HepG2 (cell line): Measurements from ENCODE around the gene TADA2B. TPM values are rescaled to one million over a fixed set of nuclear protein-coding genes. Genes with fewer than 3 reads are reported as not detected.

ENCODE experiments used
- ATAC-seq: fragments of 200-7000 bp; cut with Tn5 transposase; 3 replicates; pipeline ENCODE4 v1.9.1; 2020; ENCODE audit warnings: mild to moderate bottlenecking, moderate library complexity
- BruUV-seq: library from RNA; stranded (reverse); fragments of 400-500 nt; replicated peaks from 2 replicates; lab custom pipeline; 2021; lab: Mats Ljungman, UMichigan
- CTCF ChIA-PET: fragments of 300-600 bp; formaldehyde crosslinking; extraction: SDS; loops from one replicate; lab custom pipeline; 2021; ENCODE audit warnings: low total read pairs, inconsistent platforms, low intra/inter-chr PET ratio; lab: Yijun Ruan, JAX
- POLR2A ChIA-PET: fragments of 350-600 bp; sonication (Branson Sonifier 250); formaldehyde crosslinking; loops from one replicate; lab custom pipeline; 2020; ENCODE audit warnings: antibody characterized with exemption, inconsistent platforms; lab: Yijun Ruan, JAX
- DNase-seq: peaks from one replicate; pipeline ENCODE4 v3.0.0-alpha.2; 2015; ENCODE audit warnings: low spot score
- FAIRE-seq: peaks from 3 replicates; lab custom pipeline; 2011; peaks lifted over from hg19 to GRCh38; lab: Jason Lieb, UNC
- H2AFZ ChIP-seq: one replicate; pipeline ENCODE4 v1.6.1; 2011; ENCODE audit warnings: low read length, inconsistent platforms
- H3K27ac ChIP-seq: fragments of 300-600 bp; 3 replicates; pipeline ENCODE4 v1.8.0; 2011; ENCODE audit warnings: mixed run types, mild to moderate bottlenecking, mixed read lengths, low read length, inconsistent platforms; ENCODE audit not compliant: insufficient read depth; ENCODE audit errors: extremely low read length
- H3K27me3 ChIP-seq, 2 experiments: fragments of 200-600 bp in 1 of 2; 2 replicates in 1 of 2; 3 replicates in 1 of 2; pipeline versions ENCODE4 v1.6.0 to v1.8.0; 2011; ENCODE audit warnings: low read length in 2 of 2, mild to moderate bottlenecking in 2 of 2, moderate library complexity in 2 of 2, inconsistent platforms in 1 of 2; ENCODE audit not compliant: insufficient read depth in 2 of 2, control insufficient read depth in 1 of 2
- H3K36me3 ChIP-seq, 2 experiments: fragments of 200-600 bp in 1 of 2; replicated peaks in 1 of 2; 2 replicates in 1 of 2; 3 replicates in 1 of 2; pipeline versions ENCODE4 v1.5.1 to v1.8.0; 2011; ENCODE audit warnings: low read length in 2 of 2, inconsistent platforms in 1 of 2; ENCODE audit not compliant: insufficient read depth in 2 of 2, control insufficient read depth in 1 of 2
- H3K4me1 ChIP-seq: 2 replicates; pipeline ENCODE4 v1.5.1; 2012; ENCODE audit warnings: low read length, inconsistent platforms; ENCODE audit not compliant: insufficient read depth
- H3K4me2 ChIP-seq: 2 replicates; pipeline ENCODE4 v1.6.0; 2011; ENCODE audit warnings: low read depth, low read length, inconsistent platforms
- H3K4me3 ChIP-seq, 3 experiments: fragments of 200-600 bp in 1 of 3; sonication (generic), shearing (Covaris generic) in 1 of 3; replicated peaks in 1 of 3; 2 replicates each; pipeline ENCODE4 v1.5.1; 2011 to 2016; ENCODE audit warnings: low read length in 3 of 3, inconsistent platforms in 2 of 3, low read depth in 2 of 3, mild to moderate bottlenecking in 2 of 3, control low read depth in 1 of 3, mixed read lengths in 1 of 3; ENCODE audit not compliant: insufficient read depth in 1 of 3
- H3K79me2 ChIP-seq: one replicate; pipeline ENCODE4 v1.6.1; 2011; ENCODE audit warnings: low read length, inconsistent platforms; ENCODE audit not compliant: insufficient read depth
- H3K9ac ChIP-seq: 2 replicates; pipeline ENCODE4 v1.6.0; 2011; ENCODE audit warnings: mild to moderate bottlenecking, low read depth, low read length, inconsistent platforms; ENCODE audit not compliant: insufficient read depth
- H3K9me3 ChIP-seq: 2 replicates; pipeline ENCODE4 v1.5.1; 2012; ENCODE audit warnings: mild to moderate bottlenecking, low read length
- H4K20me1 ChIP-seq: 2 replicates; pipeline ENCODE4 v1.6.0; 2011; ENCODE audit warnings: inconsistent platforms, mild to moderate bottlenecking, low read length, moderate library complexity; ENCODE audit not compliant: insufficient read depth
- HNF1B ChIP-seq: sonication (generic); formaldehyde crosslinking; IDR thresholded peaks from 2 replicates; pipeline ENCODE4 v1.5.1; 2020; ENCODE audit warnings: mild to moderate bottlenecking, moderate library complexity, missing genetic modification reagents
- HNF4A ChIP-seq: sonication (generic); formaldehyde crosslinking; IDR thresholded peaks from 2 replicates; pipeline ENCODE4 v1.4.0; 2020; ENCODE audit warnings: missing genetic modification reagents
- MTA3 ChIP-seq: sonication (generic); formaldehyde crosslinking; IDR thresholded peaks from 2 replicates; pipeline ENCODE4 v1.4.0; 2020; ENCODE audit warnings: missing genetic modification reagents
- PAF1 ChIP-seq: IDR thresholded peaks from 2 replicates; pipeline ENCODE4 v1.6.1; 2016; ENCODE audit warnings: missing genetic modification reagents, missing compliant biosample characterization
- PRDM10 ChIP-seq: sonication (generic); formaldehyde crosslinking; IDR thresholded peaks from 2 replicates; pipeline ENCODE4 v1.4.0; 2020; ENCODE audit warnings: low read depth, missing genetic modification reagents
- RBFOX2 ChIP-seq: fragments of 200-400 bp; formaldehyde crosslinking; IDR thresholded peaks from 2 replicates; pipeline ENCODE4 v1.6.1; 2017; ENCODE audit warnings: low read depth, mild to moderate bottlenecking, low read length
- ZBTB34 ChIP-seq: sonication (generic); formaldehyde crosslinking; IDR thresholded peaks from 2 replicates; pipeline ENCODE4 v1.8.0; 2022; ENCODE audit warnings: mild to moderate bottlenecking, missing genetic modification reagents
- WGBS: methylation state at CpG from one replicate; pipeline ENCODE4 v1.1.6; 2017; ENCODE audit warnings: low lambda C conversion rate; 5-methylcytosine and 5-hydroxymethylcytosine counted together
- in situ Hi-C: cut with HindIII; loops from 2 replicates; pipeline ENCODE4 v1.10.0; 2017; ENCODE audit warnings: low pct_unique_long_range_greater_than_20kb; ENCODE audit not compliant: extremely low pct_ligation_motif_present
- intact Hi-C: fragments of 100-400 bp; cut with micrococcal nuclease; formaldehyde crosslinking; loops from one replicate; pipeline ENCODE4 v1.10.0; 2022; ENCODE audit not compliant: unreplicated experiment
- polyA plus RNA-seq, 8 experiments: library from polyadenylated mRNA; depleted of rRNA in 3 of 8; stranded (reverse) in 7 of 8; unstranded in 1 of 8; fragments of >200 nt; fragmentation: Illumina TruSeq in 4 of 8; extraction: Trizol in 4 of 8; gene quantifications; 2 replicates each; pipeline versions ENCODE4 v1.2.1 to v1.2.3, GENCODE V29; 2011 to 2016; ENCODE audit warnings: low read depth in 4 of 8, missing spikeins in 1 of 8, mixed read lengths in 1 of 8; ENCODE audit not compliant: insufficient read depth in 1 of 8
- total RNA-seq, 5 experiments: library from RNA; depleted of rRNA; stranded (reverse); fragments of >200 nt; fragmentation: Illumina TruSeq; extraction: Trizol; gene quantifications; 2 replicates each; pipeline ENCODE4 v1.2.3, GENCODE V29; 2016; ENCODE audit warnings: low read depth in 1 of 5
- TF ChIP-seq, protein P1 (sequence below): sonication (generic); formaldehyde crosslinking; IDR thresholded peaks from 2 replicates; pipeline ENCODE4 v1.8.0; 2022; ENCODE audit warnings: low read depth, missing genetic modification reagents

TADA2B gene
- total and polyA plus RNA-seq, 2 of the 13 experiments (the other 11 are each of a cell fraction or from before 2014, with no cell fraction given), result 4.6 to 8.9 TPM

- POLR2A ChIA-PET, result interaction anchor here (1.0 to 5.1 kb wide), 5 partner anchors 11 to 173 kb away, joined by 3 to 64 read pairs (median 13); partner anchors contain the start of gene TADA2B
- Histone ChIP-seq H3K9ac (peak overlapping the region; percentile 94), H3K9me3 (no peaks in the 10 kb centered on the region), H3K4me1 (peaks cover 50% of the 10 kb centered on the region), H2AFZ (no peak overlapping the region), H3K27ac (peak overlapping the region; percentile 91), H3K27me3 (no peaks in the 10 kb centered on the region; a peak in 1 of 5 replicates), H3K79me2 (peaks cover 47% of the 10 kb centered on the region), H3K4me2 (peak overlapping the region; percentile 97), H3K4me3 (peak overlapping the region; percentile 79 to 97 (median 85)), H4K20me1 (peaks cover 34% of the 10 kb centered on the region), H3K36me3 (peaks cover 11 to 28% of the 10 kb centered on the region in 2 experiments)
- CTCF ChIA-PET, result no interaction called here
- intact Hi-C loops (loop anchor here (5.0 kb wide), 1 partner anchor 79 kb away; no protein-coding TSS in a partner anchor), in situ Hi-C loops (no loop called here)
- 33% methylated on average over 4 of the region's 4 CpGs for WGBS
- no peak for ATAC-seq
- TF ChIP-seq PRDM10 (CRISPR knock-in tag) (peak; percentile 84; the same call in 1 of the 2 replicates), PAF1 (CRISPR knock-in tag) (no peak)
- no peak for FAIRE-seq
- DNase-seq, result no peak
- BruUV-seq, result TSS peak; percentile 54
Measured at GRCh38 chr4:7066493-7066892, 23.3 kb downstream of the TADA2B start.

DNA sequence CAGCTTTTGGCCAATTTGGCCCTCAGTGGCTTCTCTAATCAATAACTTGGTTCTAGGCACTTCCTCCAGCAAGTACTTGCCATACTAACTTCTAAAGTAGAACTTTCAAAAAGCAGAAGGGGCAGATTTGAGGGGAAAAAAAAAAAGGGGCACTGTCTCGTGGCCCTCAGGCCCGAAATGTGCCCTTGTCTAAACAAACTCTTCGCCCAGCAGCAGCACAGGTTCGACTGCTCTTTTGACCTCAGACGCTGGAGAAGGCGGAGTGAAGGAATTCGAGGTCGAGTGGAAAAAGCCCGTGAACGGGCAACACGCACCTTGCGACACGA lies 23.9 kb downstream of the TADA2B start:
- Histone ChIP-seq H2AFZ (no peak overlapping the region), H4K20me1 (peaks cover 34% of the 10 kb centered on the region), H3K9me3 (no peaks in the 10 kb centered on the region), H3K4me2 (peak overlapping the region; percentile 97), H3K4me3 (peak overlapping the region; percentile 79 to 97 (median 85)), H3K27me3 (no peaks in the 10 kb centered on the region; a peak in 1 of 5 replicates), H3K79me2 (peaks cover 47% of the 10 kb centered on the region), H3K27ac (peak overlapping the region; percentile 91), H3K4me1 (peaks cover 54% of the 10 kb centered on the region), H3K9ac (peak overlapping the region; percentile 94), H3K36me3 (peaks cover 6 to 22% of the 10 kb centered on the region in 2 experiments)
- intact Hi-C loops, result loop anchor here (5.0 kb wide), 1 partner anchor 80 kb away; no protein-coding TSS in a partner anchor
- ChIA-PET CTCF (no interaction called here), POLR2A (interaction anchor here (0.9 to 5.1 kb wide), 20 partner anchors 7 to 357 kb away, joined by 3 to 64 read pairs (median 8); partner anchors contain the start of genes MRFAP1L1, TADA2B and TBC1D14)
- in situ Hi-C loops, result no loop called here
- 0% methylated on average over 13 of the region's 13 CpGs for WGBS
- FAIRE-seq (peak; percentile 23), ATAC-seq (no peak), DNase-seq (peak; percentile 40)
- no TSS peak for BruUV-seq
- TF ChIP-seq ZBTB34 (CRISPR knock-in tag), result no peak
- no peak for TF ChIP-seq RBFOX2
- TF ChIP-seq, protein P1, sequence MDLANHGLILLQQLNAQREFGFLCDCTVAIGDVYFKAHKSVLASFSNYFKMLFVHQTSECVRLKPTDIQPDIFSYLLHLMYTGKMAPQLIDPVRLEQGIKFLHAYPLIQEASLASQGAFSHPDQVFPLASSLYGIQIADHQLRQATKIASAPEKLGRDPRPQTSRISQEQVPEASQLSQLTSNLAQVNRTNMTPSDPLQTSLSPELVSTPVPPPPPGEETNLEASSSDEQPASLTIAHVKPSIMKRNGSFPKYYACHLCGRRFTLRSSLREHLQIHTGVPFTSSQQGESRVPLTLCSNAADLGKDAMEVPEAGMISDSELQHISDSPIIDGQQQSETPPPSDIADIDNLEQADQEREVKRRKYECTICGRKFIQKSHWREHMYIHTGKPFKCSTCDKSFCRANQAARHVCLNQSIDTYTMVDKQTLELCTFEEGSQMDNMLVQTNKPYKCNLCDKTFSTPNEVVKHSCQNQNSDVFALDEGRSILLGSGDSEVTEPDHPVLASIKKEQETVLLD (CRISPR knock-in tag), result peak; percentile 24; the same call in 1 of the 2 replicates
- peak; percentile 29; the same call in 1 of the 2 replicates for TF ChIP-seq HNF4A (CRISPR knock-in tag)
- peak; percentile 52; the same call in 1 of the 2 replicates for TF ChIP-seq HNF1B (CRISPR knock-in tag)
- TF ChIP-seq MTA3 (CRISPR knock-in tag), result no peak
